SK-N-SH treated with all-trans-retinoic acid at 6 μM for 48 hours (cell line): ENCODE measurements around the gene TH.

Experiments used
- ATAC-seq: fragments of 200-7000 bp; cut with Tn5 transposase; 3 replicates; pipeline ENCODE4 v1.9.1; 2020; ENCODE audit warnings: mild to moderate bottlenecking, moderate library complexity
- ARNTL ChIP-seq: fragments of 450-650 bp; formaldehyde crosslinking; IDR thresholded peaks from 2 replicates; pipeline ENCODE4 v1.5.0; 2020; ENCODE audit warnings: low read depth, mild to moderate bottlenecking, moderate library complexity, borderline replicate concordance
- CSDC2 ChIP-seq: fragments of 250-450 bp; sonication (Bioruptor Pico); IDR thresholded peaks from 2 replicates; pipeline ENCODE4 v1.5.0; 2020; ENCODE audit warnings: mild to moderate bottlenecking, moderate library complexity
- ESRRG ChIP-seq: fragments of 250-450 bp; sonication (Bioruptor Pico); IDR thresholded peaks from 2 replicates; pipeline ENCODE4 v1.6.1; 2021; ENCODE audit warnings: mild to moderate bottlenecking
- GLIS3 ChIP-seq: fragments of 250-450 bp; sonication (Bioruptor Pico); IDR thresholded peaks from 2 replicates; pipeline ENCODE4 v1.5.0; 2020; ENCODE audit warnings: mild to moderate bottlenecking, moderate library complexity
- ISL1 ChIP-seq: fragments of 250-450 bp; sonication (Bioruptor Pico); IDR thresholded peaks from 2 replicates; pipeline ENCODE4 v2.1.2; 2022; ENCODE audit warnings: mild to moderate bottlenecking, moderate library complexity
- OSR1 ChIP-seq: fragments of 250-450 bp; sonication (Bioruptor Pico); IDR thresholded peaks from 2 replicates; pipeline ENCODE4 v1.8.0; 2022; ENCODE audit warnings: moderate library complexity, mild to moderate bottlenecking, inconsistent platforms
- PPARA ChIP-seq: fragments of 250-450 bp; sonication (Bioruptor Pico); IDR thresholded peaks from 2 replicates; pipeline ENCODE4 v1.5.0; 2020; ENCODE audit warnings: mild to moderate bottlenecking, borderline replicate concordance
- RARB ChIP-seq: fragments of 250-450 bp; sonication (Bioruptor Pico); IDR thresholded peaks from 2 replicates; pipeline ENCODE4 v1.8.0; 2021; ENCODE audit warnings: mild to moderate bottlenecking, moderate library complexity
- SNAI2 ChIP-seq: fragments of 250-450 bp; sonication (Bioruptor Pico); IDR thresholded peaks from 2 replicates; pipeline ENCODE4 v1.5.0; 2020; ENCODE audit warnings: mild to moderate bottlenecking, moderate library complexity
- TCF4 ChIP-seq: fragments of 250-450 bp; sonication (Bioruptor Pico); IDR thresholded peaks from 2 replicates; pipeline ENCODE4 v1.8.0; 2021; ENCODE audit warnings: mild to moderate bottlenecking, moderate library complexity, borderline replicate concordance
- TOX ChIP-seq: fragments of 250-450 bp; sonication (Bioruptor Pico); IDR thresholded peaks from 2 replicates; pipeline ENCODE4 v1.8.0; 2021; ENCODE audit warnings: mild to moderate bottlenecking, moderate library complexity, borderline replicate concordance
- ZC3H10 ChIP-seq: fragments of 250-450 bp; sonication (Bioruptor Pico); IDR thresholded peaks from 2 replicates; pipeline ENCODE4 v1.5.1; 2021; ENCODE audit warnings: mild to moderate bottlenecking, moderate library complexity
- ZFP3 ChIP-seq: fragments of 250-450 bp; sonication (Bioruptor Pico); IDR thresholded peaks from 2 replicates; pipeline ENCODE4 v1.5.0; 2020; ENCODE audit warnings: mild to moderate bottlenecking, moderate library complexity
- ZFP30 ChIP-seq: fragments of 450-650 bp; formaldehyde crosslinking; IDR thresholded peaks from 2 replicates; pipeline ENCODE4 v1.5.0; 2022; ENCODE audit warnings: mild to moderate bottlenecking, moderate library complexity
- ZNF565 ChIP-seq: fragments of 450-650 bp; formaldehyde crosslinking; conservative IDR thresholded peaks from 2 replicates; pipeline ENCODE4 v1.5.0; 2020; ENCODE audit warnings: low read depth, mild to moderate bottlenecking, moderate library complexity
- ZNF8 ChIP-seq: fragments of 450-650 bp; formaldehyde crosslinking; IDR thresholded peaks from 2 replicates; pipeline ENCODE4 v1.5.0; 2020; ENCODE audit warnings: mild to moderate bottlenecking, moderate library complexity
- TF ChIP-seq, protein P1 (sequence below): fragments of 250-450 bp; sonication (Bioruptor Pico); IDR thresholded peaks from 2 replicates; pipeline ENCODE4 v1.5.0; 2020; ENCODE audit warnings: mild to moderate bottlenecking, moderate library complexity
- TF ChIP-seq, protein P2 (sequence below): fragments of 250-450 bp; sonication (Bioruptor Pico); IDR thresholded peaks from 2 replicates; pipeline ENCODE4 v1.8.0; 2020; ENCODE audit warnings: mild to moderate bottlenecking, moderate library complexity, borderline replicate concordance
- TF ChIP-seq, protein P3 (sequence below): fragments of 250-450 bp; sonication (Bioruptor Pico); IDR thresholded peaks from 2 replicates; pipeline ENCODE4 v1.8.0; 2021; ENCODE audit warnings: low read depth, mild to moderate bottlenecking, moderate library complexity, borderline replicate concordance
- TF ChIP-seq, protein P4 (sequence below): fragments of 250-450 bp; sonication (Bioruptor Pico); IDR thresholded peaks from 2 replicates; pipeline ENCODE4 v1.5.1; 2021; ENCODE audit warnings: mild to moderate bottlenecking, moderate library complexity
- TF ChIP-seq, protein P5 (sequence below): fragments of 250-450 bp; sonication (Bioruptor Pico); IDR thresholded peaks from 2 replicates; pipeline ENCODE4 v1.5.1; 2020; ENCODE audit warnings: low read depth, mild to moderate bottlenecking, moderate library complexity

The TH gene

DNA sequence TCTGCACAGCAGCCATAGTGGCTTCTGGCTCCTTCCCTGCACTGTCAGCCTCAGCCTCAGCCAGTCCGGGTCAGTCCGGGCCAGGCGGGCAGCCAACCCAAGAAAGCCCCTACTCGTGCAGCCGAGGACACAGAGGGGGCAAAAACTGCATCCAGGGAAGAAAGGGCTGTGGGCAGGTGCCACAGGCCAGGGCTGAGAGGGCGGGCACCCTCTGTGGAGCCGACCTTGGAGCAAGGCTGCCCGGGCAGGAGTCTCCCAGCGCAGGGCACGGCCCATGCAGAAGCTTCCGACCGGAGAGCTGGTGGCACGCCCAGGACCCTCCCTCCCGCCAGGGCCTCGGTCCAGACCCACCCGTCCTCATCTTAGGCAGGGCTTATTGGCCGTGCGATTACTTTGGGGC, 10.5 kb upstream of the TH start:
- no peak for ATAC-seq
- TF ChIP-seq ZFP3 (CRISPR knock-in tag) = no peak
- TF ChIP-seq ZNF565 = no peak
- TF ChIP-seq ESRRG (CRISPR knock-in tag) = no peak
- TF ChIP-seq ZFP30 (CRISPR knock-in tag) = no peak
- no peak for TF ChIP-seq ARNTL (CRISPR knock-in tag)
- TF ChIP-seq, protein P1, sequence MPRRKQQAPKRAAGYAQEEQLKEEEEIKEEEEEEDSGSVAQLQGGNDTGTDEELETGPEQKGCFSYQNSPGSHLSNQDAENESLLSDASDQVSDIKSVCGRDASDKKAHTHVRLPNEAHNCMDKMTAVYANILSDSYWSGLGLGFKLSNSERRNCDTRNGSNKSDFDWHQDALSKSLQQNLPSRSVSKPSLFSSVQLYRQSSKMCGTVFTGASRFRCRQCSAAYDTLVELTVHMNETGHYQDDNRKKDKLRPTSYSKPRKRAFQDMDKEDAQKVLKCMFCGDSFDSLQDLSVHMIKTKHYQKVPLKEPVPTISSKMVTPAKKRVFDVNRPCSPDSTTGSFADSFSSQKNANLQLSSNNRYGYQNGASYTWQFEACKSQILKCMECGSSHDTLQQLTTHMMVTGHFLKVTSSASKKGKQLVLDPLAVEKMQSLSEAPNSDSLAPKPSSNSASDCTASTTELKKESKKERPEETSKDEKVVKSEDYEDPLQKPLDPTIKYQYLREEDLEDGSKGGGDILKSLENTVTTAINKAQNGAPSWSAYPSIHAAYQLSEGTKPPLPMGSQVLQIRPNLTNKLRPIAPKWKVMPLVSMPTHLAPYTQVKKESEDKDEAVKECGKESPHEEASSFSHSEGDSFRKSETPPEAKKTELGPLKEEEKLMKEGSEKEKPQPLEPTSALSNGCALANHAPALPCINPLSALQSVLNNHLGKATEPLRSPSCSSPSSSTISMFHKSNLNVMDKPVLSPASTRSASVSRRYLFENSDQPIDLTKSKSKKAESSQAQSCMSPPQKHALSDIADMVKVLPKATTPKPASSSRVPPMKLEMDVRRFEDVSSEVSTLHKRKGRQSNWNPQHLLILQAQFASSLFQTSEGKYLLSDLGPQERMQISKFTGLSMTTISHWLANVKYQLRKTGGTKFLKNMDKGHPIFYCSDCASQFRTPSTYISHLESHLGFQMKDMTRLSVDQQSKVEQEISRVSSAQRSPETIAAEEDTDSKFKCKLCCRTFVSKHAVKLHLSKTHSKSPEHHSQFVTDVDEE = no peak
- TF ChIP-seq, protein P2, sequence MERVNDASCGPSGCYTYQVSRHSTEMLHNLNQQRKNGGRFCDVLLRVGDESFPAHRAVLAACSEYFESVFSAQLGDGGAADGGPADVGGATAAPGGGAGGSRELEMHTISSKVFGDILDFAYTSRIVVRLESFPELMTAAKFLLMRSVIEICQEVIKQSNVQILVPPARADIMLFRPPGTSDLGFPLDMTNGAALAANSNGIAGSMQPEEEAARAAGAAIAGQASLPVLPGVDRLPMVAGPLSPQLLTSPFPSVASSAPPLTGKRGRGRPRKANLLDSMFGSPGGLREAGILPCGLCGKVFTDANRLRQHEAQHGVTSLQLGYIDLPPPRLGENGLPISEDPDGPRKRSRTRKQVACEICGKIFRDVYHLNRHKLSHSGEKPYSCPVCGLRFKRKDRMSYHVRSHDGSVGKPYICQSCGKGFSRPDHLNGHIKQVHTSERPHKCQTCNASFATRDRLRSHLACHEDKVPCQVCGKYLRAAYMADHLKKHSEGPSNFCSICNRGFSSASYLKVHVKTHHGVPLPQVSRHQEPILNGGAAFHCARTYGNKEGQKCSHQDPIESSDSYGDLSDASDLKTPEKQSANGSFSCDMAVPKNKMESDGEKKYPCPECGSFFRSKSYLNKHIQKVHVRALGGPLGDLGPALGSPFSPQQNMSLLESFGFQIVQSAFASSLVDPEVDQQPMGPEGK (CRISPR knock-in tag) = no peak
- no peak for TF ChIP-seq ZNF8
- no peak for TF ChIP-seq RARB
- no peak for TF ChIP-seq TCF4 (CRISPR knock-in tag)
- TF ChIP-seq, protein P3, sequence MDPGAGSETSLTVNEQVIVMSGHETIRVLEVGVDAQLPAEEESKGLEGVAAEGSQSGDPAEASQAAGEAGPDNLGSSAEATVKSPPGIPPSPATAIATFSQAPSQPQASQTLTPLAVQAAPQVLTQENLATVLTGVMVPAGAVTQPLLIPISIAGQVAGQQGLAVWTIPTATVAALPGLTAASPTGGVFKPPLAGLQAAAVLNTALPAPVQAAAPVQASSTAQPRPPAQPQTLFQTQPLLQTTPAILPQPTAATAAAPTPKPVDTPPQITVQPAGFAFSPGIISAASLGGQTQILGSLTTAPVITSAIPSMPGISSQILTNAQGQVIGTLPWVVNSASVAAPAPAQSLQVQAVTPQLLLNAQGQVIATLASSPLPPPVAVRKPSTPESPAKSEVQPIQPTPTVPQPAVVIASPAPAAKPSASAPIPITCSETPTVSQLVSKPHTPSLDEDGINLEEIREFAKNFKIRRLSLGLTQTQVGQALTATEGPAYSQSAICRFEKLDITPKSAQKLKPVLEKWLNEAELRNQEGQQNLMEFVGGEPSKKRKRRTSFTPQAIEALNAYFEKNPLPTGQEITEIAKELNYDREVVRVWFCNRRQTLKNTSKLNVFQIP (CRISPR knock-in tag) = no peak
- no peak for TF ChIP-seq SNAI2
- no peak for TF ChIP-seq PPARA (CRISPR knock-in tag)
- TF ChIP-seq TOX (CRISPR knock-in tag) = no peak
- no peak for TF ChIP-seq OSR1

DNA sequence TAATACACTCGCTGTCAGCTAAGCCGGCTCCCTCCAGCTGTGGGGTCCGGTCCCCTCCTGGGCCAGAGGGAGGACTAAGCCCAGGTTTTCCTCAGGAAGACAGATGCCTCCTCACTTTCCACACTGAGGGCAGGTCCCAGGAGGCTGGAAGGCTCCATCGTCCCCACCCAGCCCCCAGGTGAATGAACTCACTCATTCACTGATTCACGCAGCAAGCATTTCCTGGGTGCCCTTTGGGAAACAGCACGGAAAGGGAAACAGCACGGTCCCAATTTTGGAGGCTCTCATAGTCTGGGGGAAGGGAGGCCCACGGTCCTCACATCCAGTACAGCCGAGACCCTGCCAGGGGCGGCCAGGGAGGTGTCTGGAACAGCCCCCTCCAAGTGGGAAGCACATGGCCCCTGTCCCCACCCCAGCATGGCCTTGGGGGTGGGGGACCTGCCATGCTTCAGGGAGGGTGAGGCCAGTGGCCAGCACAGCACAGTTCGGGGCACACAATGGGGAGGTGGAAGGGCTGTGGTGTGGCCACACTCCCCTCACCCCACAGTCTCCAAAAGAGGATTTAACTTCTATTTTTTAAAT, 9.3 kb upstream of the TH start:
- TF ChIP-seq ARNTL (CRISPR knock-in tag) (no peak), RARB (no peak), TCF4 (CRISPR knock-in tag) (no peak), ZC3H10 (CRISPR knock-in tag) (no peak), ZNF8 (no peak), ZFP3 (CRISPR knock-in tag) (no peak), ISL1 (no peak), TOX (CRISPR knock-in tag) (no peak), OSR1 (no peak), GLIS3 (CRISPR knock-in tag) (no peak), ESRRG (CRISPR knock-in tag) (no peak), CSDC2 (CRISPR knock-in tag) (no peak), PPARA (CRISPR knock-in tag) (no peak), ZFP30 (CRISPR knock-in tag) (no peak)
- TF ChIP-seq, protein P2 (CRISPR knock-in tag) = no peak
- TF ChIP-seq, protein P4, sequence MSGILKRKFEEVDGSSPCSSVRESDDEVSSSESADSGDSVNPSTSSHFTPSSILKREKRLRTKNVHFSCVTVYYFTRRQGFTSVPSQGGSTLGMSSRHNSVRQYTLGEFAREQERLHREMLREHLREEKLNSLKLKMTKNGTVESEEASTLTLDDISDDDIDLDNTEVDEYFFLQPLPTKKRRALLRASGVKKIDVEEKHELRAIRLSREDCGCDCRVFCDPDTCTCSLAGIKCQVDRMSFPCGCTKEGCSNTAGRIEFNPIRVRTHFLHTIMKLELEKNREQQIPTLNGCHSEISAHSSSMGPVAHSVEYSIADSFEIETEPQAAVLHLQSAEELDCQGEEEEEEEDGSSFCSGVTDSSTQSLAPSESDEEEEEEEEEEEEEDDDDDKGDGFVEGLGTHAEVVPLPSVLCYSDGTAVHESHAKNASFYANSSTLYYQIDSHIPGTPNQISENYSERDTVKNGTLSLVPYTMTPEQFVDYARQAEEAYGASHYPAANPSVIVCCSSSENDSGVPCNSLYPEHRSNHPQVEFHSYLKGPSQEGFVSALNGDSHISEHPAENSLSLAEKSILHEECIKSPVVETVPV (CRISPR knock-in tag) = no peak
- TF ChIP-seq, protein P1 = no peak
- TF ChIP-seq, protein P5, sequence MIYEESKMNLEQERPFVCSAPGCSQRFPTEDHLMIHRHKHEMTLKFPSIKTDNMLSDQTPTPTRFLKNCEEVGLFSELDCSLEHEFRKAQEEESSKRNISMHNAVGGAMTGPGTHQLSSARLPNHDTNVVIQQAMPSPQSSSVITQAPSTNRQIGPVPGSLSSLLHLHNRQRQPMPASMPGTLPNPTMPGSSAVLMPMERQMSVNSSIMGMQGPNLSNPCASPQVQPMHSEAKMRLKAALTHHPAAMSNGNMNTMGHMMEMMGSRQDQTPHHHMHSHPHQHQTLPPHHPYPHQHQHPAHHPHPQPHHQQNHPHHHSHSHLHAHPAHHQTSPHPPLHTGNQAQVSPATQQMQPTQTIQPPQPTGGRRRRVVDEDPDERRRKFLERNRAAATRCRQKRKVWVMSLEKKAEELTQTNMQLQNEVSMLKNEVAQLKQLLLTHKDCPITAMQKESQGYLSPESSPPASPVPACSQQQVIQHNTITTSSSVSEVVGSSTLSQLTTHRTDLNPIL (CRISPR knock-in tag) = no peak
- TF ChIP-seq, protein P3 (CRISPR knock-in tag) = no peak
- ATAC-seq = no peak
